SH-SY5Y (cell line): Measurements from ENCODE around the gene WDFY3.

Experiments used
- GATA2 ChIP-seq: IDR thresholded peaks from 2 replicates; pipeline ENCODE4 v1.6.1; 2011; ENCODE audit warnings: mild to moderate bottlenecking, low read depth, low read length
- GATA3 ChIP-seq: IDR thresholded peaks from 2 replicates; pipeline ENCODE4 v1.6.1; 2011; ENCODE audit warnings: low read depth, mild to moderate bottlenecking, low read length, moderate library complexity

Gene WDFY3, protein sequence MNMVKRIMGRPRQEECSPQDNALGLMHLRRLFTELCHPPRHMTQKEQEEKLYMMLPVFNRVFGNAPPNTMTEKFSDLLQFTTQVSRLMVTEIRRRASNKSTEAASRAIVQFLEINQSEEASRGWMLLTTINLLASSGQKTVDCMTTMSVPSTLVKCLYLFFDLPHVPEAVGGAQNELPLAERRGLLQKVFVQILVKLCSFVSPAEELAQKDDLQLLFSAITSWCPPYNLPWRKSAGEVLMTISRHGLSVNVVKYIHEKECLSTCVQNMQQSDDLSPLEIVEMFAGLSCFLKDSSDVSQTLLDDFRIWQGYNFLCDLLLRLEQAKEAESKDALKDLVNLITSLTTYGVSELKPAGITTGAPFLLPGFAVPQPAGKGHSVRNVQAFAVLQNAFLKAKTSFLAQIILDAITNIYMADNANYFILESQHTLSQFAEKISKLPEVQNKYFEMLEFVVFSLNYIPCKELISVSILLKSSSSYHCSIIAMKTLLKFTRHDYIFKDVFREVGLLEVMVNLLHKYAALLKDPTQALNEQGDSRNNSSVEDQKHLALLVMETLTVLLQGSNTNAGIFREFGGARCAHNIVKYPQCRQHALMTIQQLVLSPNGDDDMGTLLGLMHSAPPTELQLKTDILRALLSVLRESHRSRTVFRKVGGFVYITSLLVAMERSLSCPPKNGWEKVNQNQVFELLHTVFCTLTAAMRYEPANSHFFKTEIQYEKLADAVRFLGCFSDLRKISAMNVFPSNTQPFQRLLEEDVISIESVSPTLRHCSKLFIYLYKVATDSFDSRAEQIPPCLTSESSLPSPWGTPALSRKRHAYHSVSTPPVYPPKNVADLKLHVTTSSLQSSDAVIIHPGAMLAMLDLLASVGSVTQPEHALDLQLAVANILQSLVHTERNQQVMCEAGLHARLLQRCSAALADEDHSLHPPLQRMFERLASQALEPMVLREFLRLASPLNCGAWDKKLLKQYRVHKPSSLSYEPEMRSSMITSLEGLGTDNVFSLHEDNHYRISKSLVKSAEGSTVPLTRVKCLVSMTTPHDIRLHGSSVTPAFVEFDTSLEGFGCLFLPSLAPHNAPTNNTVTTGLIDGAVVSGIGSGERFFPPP (N-terminal part only)

DNA sequence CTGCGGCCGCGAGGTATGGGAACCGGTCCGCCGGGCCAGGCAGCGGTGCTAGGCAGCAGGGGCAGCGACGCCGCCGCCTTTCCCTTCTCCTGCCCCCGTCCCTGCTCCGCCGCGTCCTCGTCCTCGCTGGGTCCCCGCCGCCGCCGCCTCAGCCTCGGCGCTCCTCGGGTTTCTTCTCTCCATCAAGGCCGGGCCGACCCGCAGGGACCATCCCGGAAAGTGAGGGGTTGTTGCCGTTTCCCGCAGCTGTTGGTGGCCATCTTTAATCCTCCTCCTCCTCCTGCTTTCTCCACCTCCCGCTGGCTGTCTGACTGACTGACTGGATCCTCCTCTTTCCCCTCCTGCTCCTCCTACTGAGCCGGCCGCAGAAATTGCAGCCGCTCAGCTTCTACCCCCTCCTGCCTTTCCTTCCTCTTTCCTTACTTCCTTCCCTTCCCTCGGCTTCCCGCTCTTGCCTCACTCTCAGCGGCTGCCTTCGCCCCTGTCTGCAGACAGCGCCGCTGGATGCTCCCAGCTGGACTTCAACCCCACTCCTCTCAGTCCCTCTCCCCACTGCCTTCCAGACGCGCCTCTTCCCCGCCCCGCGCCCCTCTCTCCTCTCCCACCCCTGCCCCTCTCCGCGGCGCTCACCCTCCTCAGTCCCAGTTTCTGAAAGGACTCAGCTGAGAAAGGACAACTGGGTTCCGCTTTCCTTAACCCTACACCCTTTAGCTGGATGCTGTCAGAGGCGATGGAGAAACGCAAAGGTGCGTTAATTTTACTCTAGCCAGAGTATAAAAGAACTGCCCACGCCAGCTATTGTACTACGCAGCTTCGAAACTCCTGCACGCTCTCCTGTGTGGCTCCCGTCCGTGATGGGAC is at the start of gene WDFY3:
Gene WDFY3 (minus strand): TSS at position 309 of the 861 bp plus-strand sequence. CDS start 106,099 bp downstream, outside the sequence.
- TF ChIP-seq GATA3 = no peak
- TF ChIP-seq GATA2 = no peak

DNA sequence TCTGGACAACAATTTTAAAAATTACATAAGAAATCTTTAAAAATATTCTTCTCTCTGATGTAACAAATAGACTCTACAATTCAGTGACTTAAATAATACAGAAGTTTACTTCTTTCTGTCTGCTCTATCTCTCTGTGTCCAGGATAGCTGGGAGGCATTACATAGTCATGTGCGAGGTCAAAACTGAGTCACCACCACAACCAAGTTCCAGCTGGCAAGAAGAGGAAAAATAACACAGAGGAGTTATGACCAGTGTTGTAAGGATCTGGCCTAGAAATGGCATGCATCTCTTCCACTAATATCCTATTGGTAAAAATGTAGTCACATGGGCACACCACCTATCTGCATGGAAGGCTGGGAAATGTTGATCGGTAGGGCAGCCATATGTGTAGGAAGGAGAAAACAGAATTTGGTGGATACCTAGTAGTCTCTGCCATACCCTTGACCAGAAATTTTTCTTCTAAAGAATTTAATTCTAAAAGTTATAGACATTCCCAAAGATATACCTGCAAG is 39.4 kb upstream of the WDFY3 start:
- TF ChIP-seq GATA2 (no peak), GATA3 (no peak)

DNA sequence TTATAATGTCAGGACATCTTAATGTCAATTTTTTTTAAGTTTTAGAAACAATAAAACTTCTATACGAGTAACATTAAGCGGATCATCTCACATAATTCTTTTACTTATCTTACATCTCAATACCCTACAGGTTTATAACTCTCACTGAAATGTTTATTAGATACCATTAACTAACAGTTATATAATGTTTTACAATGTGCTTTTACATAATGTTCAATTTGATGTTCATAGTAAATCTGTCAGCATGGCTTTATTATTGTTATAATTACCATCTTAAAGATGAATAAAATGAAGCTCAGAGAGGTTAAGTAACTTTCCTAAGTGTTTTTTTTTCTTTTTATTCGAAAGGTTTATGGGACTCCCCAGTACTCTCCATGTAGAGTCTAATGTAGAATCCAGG is 33.9 kb upstream of the WDFY3 start:
- TF ChIP-seq GATA3 = no peak
- no peak for TF ChIP-seq GATA2

DNA sequence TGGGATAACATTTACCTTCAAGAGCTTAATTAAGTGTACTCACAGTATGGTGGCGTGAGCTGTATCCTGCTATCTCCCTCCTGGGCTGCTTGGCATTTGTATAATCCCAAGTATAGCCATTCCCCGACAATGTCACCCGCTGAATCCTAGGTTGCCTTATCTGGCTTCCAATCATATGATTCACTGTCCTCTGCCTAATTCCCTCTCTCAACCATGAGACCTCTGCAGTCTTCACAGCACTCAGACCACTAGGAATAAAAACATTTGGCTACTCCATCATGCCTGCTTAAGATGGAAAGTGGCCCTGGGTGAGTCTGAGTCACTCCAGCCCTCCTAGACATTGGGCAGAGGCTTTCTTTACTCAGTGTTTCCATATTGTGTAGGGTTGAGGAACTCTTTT is 28.9 kb upstream of the WDFY3 start:
- no peak for TF ChIP-seq GATA2

DNA sequence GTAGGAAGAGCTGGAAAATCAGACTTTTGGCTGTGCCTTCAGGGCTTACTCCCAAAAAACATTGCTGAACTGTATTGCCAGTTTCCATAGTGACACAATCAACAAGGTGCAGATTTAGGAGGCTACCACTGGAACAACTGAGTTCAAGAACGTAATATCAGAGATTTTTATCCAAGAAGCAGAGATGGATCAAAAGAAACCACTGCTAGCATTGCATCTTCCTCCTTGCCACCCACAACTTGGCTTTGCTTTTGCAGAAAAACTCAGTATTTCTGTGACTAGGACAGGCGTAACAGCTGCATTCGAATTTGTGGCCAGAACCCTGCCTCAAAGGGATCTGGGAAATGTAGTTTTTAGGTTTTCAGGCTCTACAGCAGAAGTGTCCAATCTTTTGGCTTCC is 27.8 kb upstream of the WDFY3 start:
- TF ChIP-seq GATA2 (no peak), GATA3 (no peak)

DNA sequence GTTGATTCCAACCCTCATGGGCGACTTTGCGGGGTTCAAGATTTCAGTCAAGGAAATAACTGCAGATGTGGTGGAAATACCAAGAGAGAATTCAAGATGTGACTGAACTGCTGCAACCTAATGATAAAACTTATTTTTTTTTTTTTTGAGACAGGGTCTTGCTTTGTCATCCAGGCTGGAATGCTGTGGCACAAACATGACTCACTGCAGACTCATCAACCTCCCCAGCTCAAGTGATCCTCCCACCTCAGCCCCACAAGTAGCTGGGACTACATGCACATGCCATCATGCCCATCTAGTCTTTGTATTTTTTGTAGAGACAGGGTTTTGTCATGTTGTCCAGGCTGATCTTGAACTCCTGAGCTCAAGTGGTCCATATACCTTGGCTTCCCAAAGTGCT is 19.5 kb upstream of the WDFY3 start:
- TF ChIP-seq GATA3 (no peak), GATA2 (no peak)

DNA sequence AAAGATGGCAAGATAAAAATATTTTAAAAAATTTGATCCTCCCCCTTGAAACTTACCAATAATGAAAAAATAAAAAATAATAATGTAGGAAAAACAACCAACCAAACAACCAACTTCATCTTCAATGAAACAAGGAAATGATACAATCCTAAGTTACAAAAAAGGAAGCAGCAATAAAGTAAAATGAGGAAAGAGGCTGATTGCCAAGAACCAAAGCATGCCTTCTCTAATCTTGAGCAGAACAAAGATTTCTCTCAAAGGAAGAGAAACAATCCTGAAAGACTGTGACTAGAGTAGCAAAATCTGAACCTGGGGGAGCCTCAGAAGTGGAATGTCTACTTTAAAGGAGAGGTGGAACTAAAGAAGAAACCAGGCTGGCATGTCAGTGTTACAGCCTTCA is 10.9 kb upstream of the WDFY3 start:
- TF ChIP-seq GATA2 (no peak), GATA3 (no peak)

DNA sequence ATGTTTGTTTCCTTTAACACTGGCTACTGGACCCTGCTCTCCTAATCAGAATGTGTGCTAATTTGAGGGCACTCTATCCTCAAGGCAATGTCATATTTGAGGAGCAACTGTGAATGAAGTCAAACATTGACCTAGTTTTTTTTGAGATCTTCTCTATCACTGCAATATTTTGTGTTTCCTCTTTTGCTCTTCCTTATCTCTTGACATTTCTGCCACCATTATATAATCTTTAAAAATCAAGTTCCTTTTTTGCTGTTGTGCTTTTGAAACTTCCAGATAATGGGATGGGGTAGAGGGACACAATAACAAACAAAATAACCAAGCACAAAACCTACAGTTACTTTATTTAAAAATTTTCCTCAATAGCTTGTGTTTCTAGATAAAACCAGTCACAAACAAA is 7.4 kb upstream of the WDFY3 start:
- TF ChIP-seq GATA2 (no peak), GATA3 (no peak)

DNA sequence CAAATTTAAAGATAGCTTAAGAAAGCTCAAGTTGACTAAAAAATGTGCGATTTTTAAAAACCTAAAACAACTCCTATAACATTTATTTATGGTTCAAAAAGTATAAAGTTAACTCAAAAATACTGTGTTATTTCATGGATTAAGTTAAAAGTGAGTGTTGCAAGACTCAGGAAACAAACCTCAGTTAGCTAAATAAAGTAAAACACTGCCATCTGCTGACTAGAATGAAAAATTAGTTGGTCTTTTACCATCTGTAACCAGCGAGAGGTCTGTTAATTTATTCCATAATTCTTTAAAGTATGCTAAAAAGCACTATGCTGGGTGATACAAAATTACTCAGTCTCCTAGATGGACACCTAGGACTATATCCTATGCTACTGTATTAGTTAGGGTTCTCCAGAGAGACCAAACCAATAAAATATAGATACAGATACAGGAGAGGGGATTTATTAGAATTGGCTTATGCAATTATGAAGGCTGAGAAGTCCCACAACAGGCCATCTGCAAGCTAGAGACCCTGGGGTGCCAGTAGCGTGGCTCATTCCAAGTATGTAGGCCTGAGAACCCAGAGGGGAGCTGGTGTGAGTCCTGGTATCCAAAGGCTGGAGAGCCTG is 4.9 kb upstream of the WDFY3 start:
- no peak for TF ChIP-seq GATA2
- TF ChIP-seq GATA3 = no peak

DNA sequence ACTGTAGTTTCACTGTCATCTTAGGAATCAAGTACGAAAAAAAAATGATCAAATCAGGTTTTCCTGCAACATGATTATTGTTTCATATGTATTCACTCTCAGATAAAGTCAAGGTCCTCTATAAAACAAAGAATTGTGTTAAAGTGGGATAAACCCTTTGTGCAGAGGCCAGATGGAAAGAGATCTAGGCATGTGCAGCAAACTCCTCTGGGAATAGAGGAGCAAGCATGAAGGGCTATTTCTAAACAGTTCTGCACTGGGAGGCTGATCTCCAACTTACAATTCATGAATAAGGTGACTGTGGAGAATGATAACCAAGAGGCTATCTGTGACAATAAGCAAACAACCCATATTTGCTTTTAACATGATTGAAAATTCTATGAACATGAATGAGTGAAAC is 2.4 kb upstream of the WDFY3 start:
- TF ChIP-seq GATA3 (no peak), GATA2 (no peak)

DNA sequence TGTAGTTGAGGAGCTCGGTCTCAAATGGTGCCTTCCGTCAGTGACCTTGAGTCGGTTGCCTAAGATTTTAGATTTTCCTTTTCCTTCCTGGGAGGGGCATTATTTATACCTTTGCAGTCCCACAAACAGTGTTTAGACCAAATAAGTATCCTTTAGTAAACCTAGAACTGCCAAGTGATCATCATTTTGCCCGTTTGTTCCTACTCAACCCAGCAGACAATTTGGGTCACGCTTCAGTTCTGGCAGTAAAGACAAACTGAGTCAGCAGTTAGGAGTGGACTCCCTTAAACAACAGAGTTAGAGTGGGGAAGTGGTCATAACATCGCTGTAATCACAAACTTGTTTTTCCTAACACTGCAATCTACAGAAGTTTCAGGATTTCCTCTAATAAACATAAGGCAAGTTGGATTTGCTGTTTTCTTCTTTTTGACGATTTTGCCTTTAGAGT is 777 bp upstream of the WDFY3 start:
- TF ChIP-seq GATA2 (no peak), GATA3 (no peak)

DNA sequence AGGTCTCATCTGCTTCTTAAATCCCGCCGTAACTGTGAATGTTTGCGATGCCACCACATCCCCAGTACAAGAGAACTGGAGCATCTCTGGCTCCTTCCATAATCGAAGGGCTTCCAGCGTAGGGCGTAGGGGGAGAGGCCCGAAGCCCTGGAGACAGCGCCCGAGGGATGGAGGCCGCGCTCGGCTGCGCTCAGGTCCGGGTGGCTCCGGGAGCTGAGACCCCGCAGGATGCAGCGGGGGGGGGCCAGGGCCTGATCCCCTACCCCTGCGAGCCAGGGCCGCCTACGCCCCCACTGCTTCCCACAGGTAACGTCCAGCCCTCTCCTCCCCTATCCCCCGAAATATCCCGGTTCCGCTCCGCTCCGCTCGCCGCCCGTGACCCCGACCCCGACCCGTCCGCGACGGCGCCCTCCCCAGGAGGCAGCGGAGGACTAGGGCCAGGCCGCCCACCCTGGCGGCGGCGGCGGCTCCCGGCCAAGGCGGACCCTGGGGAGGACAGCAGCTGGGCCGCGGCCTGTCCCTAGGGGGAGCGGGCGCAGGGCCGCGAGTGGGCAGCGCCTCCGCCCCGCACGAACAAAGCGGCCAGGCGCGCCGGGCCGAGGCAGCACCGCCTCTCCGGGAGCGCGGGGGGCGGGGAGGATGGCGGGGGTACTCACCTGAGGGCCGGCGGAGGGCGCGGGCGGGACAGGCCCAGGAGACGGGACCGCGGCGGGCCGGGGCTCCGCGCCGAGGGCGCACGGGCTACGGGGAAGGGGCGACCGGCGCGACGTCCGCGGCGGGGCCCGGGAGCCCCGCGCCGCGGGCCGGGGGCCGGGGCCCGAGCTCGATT is 723 bp downstream of the WDFY3 start:
- TF ChIP-seq GATA3 (no peak), GATA2 (no peak)

DNA sequence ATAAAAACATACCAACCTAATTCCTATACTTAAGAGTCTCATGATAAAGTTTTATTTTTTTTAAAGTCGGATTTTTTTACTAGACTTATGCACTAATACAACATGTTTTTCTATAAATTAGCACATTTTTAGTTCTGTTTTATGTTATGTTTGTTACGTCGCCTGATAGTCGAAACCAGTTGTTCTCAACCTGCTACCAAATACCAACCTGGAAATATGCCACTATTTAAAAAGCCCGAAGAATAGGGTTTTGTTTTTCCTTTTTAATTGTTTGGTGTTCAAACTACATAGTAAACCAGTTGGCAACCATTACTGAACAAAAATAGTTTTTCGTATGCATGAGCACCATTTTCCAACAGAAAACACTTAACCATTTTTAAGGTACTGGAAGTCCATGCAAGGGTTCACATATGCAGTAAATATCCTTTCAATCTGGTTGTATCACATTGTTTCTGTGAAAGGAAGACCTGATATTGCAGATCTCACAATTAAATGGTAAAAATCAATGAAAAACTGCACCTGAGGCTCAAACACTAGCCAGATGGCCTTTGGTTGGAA is 1.4 kb downstream of the WDFY3 start:
- TF ChIP-seq GATA3 = no peak
